Smooth muscle cell (in vitro differentiated cells): Measurements from ENCODE around the gene WDR72. TPM values are rescaled to one million over a fixed set of nuclear protein-coding genes. Genes with fewer than 3 reads are reported as not detected.
A peak's percentile ranks its signal among the peaks of the same experiment; 100 is the strongest.

ENCODE experiments used
- DNase-seq: peaks from one replicate; lab custom pipeline; 2025; ENCODE audit not compliant: unreplicated experiment; lab: John Stamatoyannopoulos, UW
- H2AFZ ChIP-seq: fragments of 200-600 bp; sonication (generic); 2 replicates; pipeline ENCODE4 v1.6.0; 2016; ENCODE audit warnings: antibody characterized with exemption, low read depth, mild to moderate bottlenecking
- H3F3A ChIP-seq: fragments of 200-600 bp; sonication (generic); 2 replicates; pipeline ENCODE4 v1.6.0; 2017; ENCODE audit warnings: antibody characterized with exemption, low read depth
- H3K27ac ChIP-seq: fragments of 200-600 bp; sonication (generic); 2 replicates; pipeline ENCODE4 v1.5.1; 2016; ENCODE audit warnings: low read depth, mild to moderate bottlenecking
- H3K27me3 ChIP-seq: fragments of 200-600 bp; sonication (generic); 2 replicates; pipeline ENCODE4 v1.6.1; 2016; ENCODE audit warnings: low read depth, mild to moderate bottlenecking
- H3K36me3 ChIP-seq: fragments of 200-600 bp; sonication (generic); 2 replicates; pipeline ENCODE4 v1.5.1; 2016; ENCODE audit warnings: low read depth
- H3K4me1 ChIP-seq: fragments of 200-600 bp; sonication (generic); 2 replicates; pipeline ENCODE4 v1.5.1; 2016; ENCODE audit warnings: low read depth
- H3K4me2 ChIP-seq: fragments of 200-600 bp; sonication (generic); 2 replicates; pipeline ENCODE4 v1.6.0; 2016; ENCODE audit warnings: mild to moderate bottlenecking
- H3K4me3 ChIP-seq: fragments of 200-600 bp; sonication (generic); 2 replicates; pipeline ENCODE4 v1.5.1; 2016; ENCODE audit warnings: mild to moderate bottlenecking
- H3K79me2 ChIP-seq: fragments of 200-600 bp; sonication (generic); 2 replicates; pipeline ENCODE4 v1.6.0; 2016; ENCODE audit warnings: low read depth, mild to moderate bottlenecking
- H3K9ac ChIP-seq: fragments of 200-600 bp; sonication (generic); 2 replicates; pipeline ENCODE4 v1.6.0; 2016; ENCODE audit warnings: low read depth
- H3K9me3 ChIP-seq: fragments of 200-600 bp; sonication (generic); replicated peaks from 2 replicates; pipeline ENCODE4 v1.5.1; 2016; ENCODE audit warnings: low read depth
- H4K20me1 ChIP-seq: fragments of 200-600 bp; sonication (generic); 2 replicates; pipeline ENCODE4 v1.6.0; 2016; ENCODE audit warnings: low read depth
- CTCF ChIP-seq: fragments of 200-600 bp; sonication (generic); IDR thresholded peaks from 2 replicates; pipeline ENCODE4 v1.5.1; 2017; ENCODE audit warnings: borderline replicate concordance, mild to moderate bottlenecking, antibody characterized with exemption; ENCODE audit not compliant: insufficient read depth, poor library complexity, severe bottlenecking
- WGBS: methylation state at CpG from one replicate; pipeline ENCODE4 v1.1.7; 2016; ENCODE audit warnings: low lambda C conversion rate; 5-methylcytosine and 5-hydroxymethylcytosine counted together
- polyA plus RNA-seq: library from polyadenylated mRNA; unstranded; fragments of >200 nt; fragmentation: Nextera tagmentation; extraction: Ambion mirVana; gene quantifications from 2 replicates; pipeline ENCODE4 v1.2.1, GENCODE V29; 2016
- total RNA-seq: library from RNA; depleted of rRNA; stranded (reverse); fragments of >200 nt; gene quantifications from 2 replicates; pipeline ENCODE4 v1.2.3, GENCODE V29; 2014

Gene WDR72
- total and polyA plus RNA-seq, 2 experiments from 2014 or later = 1.3 to 3.3 TPM

GRCh38 chr15:53739187-53739586, 20.3 kb downstream of the WDR72 start:
- Histone ChIP-seq H3K9ac (no peak overlapping the region), H3K79me2 (no peaks in the 10 kb centered on the region), H2AFZ (no peak overlapping the region), H3K4me2 (no peak overlapping the region), H3K4me3 (no peak overlapping the region), H4K20me1 (no peaks in the 10 kb centered on the region), H3K9me3 (no peaks in the 10 kb centered on the region), H3K4me1 (no peaks in the 10 kb centered on the region), H3K27me3 (no peaks in the 10 kb centered on the region), H3F3A (no peaks in the 10 kb centered on the region), H3K36me3 (no peaks in the 10 kb centered on the region), H3K27ac (no peak overlapping the region)
- WGBS = 90% methylated on average over 4 of the region's 4 CpGs
- TF ChIP-seq CTCF = no peak
- no peak for DNase-seq

- TF ChIP-seq CTCF = no peak
- H4K20me1 ChIP-seq = no peaks in the 10 kb centered on the region
- 93% methylated on average over 3 of the region's 3 CpGs for WGBS
These were observed 38.0 kb downstream of the WDR72 start for GRCh38 chr15:53721334-53722087.

GRCh38 chr15:53716909-53717876, 42.3 kb downstream of the WDR72 start:
- Histone ChIP-seq H4K20me1 (no peaks in the 10 kb centered on the region), H3F3A (no peaks in the 10 kb centered on the region), H3K4me3 (no peak overlapping the region), H3K9ac (no peak overlapping the region), H3K4me2 (no peak overlapping the region), H3K4me1 (no peaks in the 10 kb centered on the region), H3K27ac (no peak overlapping the region), H3K9me3 (no peaks in the 10 kb centered on the region), H3K79me2 (no peaks in the 10 kb centered on the region), H3K36me3 (no peaks in the 10 kb centered on the region), H3K27me3 (peaks cover 6% of the 10 kb centered on the region), H2AFZ (no peak overlapping the region)
- WGBS = 22% methylated on average over 3 of the region's 3 CpGs
- DNase-seq = no peak
- peak; percentile 34 for TF ChIP-seq CTCF

More at GRCh38 chr15:53721334-53722087, 38.0 kb downstream of the WDR72 start:
- no peaks in the 10 kb centered on the region for H3K36me3 ChIP-seq
- H3K4me1 ChIP-seq = no peaks in the 10 kb centered on the region
- H3F3A ChIP-seq = no peaks in the 10 kb centered on the region
- H3K27me3 ChIP-seq = peaks cover 6% of the 10 kb centered on the region
- no peak overlapping the region for H3K4me2 ChIP-seq
- no peak overlapping the region for H3K4me3 ChIP-seq
- no peak for DNase-seq
- H3K27ac ChIP-seq = no peak overlapping the region
- H2AFZ ChIP-seq = no peak overlapping the region
- H3K79me2 ChIP-seq = no peaks in the 10 kb centered on the region
- H3K9me3 ChIP-seq = no peaks in the 10 kb centered on the region
- H3K9ac ChIP-seq = no peak overlapping the region
